ENCODE data around the gene LCN12. TPM values are rescaled to one million over a fixed set of nuclear protein-coding genes. Genes with fewer than 3 reads are reported as not detected.

The LCN12 gene
- total RNA-seq, 1 experiment from 2014 or later: 2.1 TPM

- Histone ChIP-seq H3K79me1 (ENCODE audit: insufficient read depth, low read depth, low read length, poor library complexity, severe bottlenecking) (no peaks in the 10 kb centered on the region), H3K4me2 (ENCODE audit: insufficient read depth, insufficient read length, low read length) (no peak overlapping the region), H3K79me2 (ENCODE audit: insufficient read depth, low read length) (no peaks in the 10 kb centered on the region), H4K91ac (ENCODE audit: insufficient read length, low read depth, low read length) (no peak overlapping the region), H3T11ph (ENCODE audit: low read length) (no peak overlapping the region), H4K20me1 (ENCODE audit: control insufficient read depth, insufficient read depth, insufficient read length) (no peaks in the 10 kb centered on the region), H2AFZ (ENCODE audit: low read length) (no peak overlapping the region), H2BK20ac (ENCODE audit: low read depth, low read length, poor library complexity, severe bottlenecking) (no peak overlapping the region), H2BK5ac (ENCODE audit: insufficient read length, low read length) (no peak overlapping the region), H3K56ac (ENCODE audit: insufficient read length, low read depth, low read length) (no peak overlapping the region), H3K9me3 (ENCODE audit: control insufficient read depth, low read depth, low read length) (no peaks in the 10 kb centered on the region), H2BK120ac (ENCODE audit: low read depth, low read length, poor library complexity, severe bottlenecking) (no peak overlapping the region), H4K5ac (ENCODE audit: insufficient read length, low read depth, low read length) (no peak overlapping the region), H3K14ac (ENCODE audit: insufficient read depth, low read length) (no peak overlapping the region), H3K9ac (ENCODE audit: extremely low read depth, insufficient read length, low read length) (no peak overlapping the region), H3K23ac (ENCODE audit: insufficient read length, low read depth, low read length) (no peak overlapping the region), H2BK12ac (ENCODE audit: insufficient read length, low read depth, low read length) (no peak overlapping the region), H3K27ac (ENCODE audit: insufficient read length, low read depth, low read length) (no peak overlapping the region), H3K27me3 (ENCODE audit: insufficient read depth, low read length) (no peaks in the 10 kb centered on the region), H2AK5ac (ENCODE audit: insufficient read length, low read length) (no peak overlapping the region), H3K4me1 (ENCODE audit: insufficient read depth, low read length) (no peaks in the 10 kb centered on the region; the same call in 1 of the 2 replicates), H3K4ac (ENCODE audit: low read depth, low read length) (no peak overlapping the region), H3K23me2 (ENCODE audit: insufficient read length, low read depth, low read length, poor library complexity, severe bottlenecking) (no peaks in the 10 kb centered on the region), H4K8ac (replicated peaks; ENCODE audit: insufficient read length, low read depth, low read length) (no peak overlapping the region), H2BK15ac (ENCODE audit: low read depth, low read length) (no peak overlapping the region), H3K18ac (ENCODE audit: insufficient read length, low read depth, low read length) (no peak overlapping the region)
- H3K27me3 Mint-ChIP-seq (ENCODE audit: low read depth): no peaks in the 10 kb centered on the region
- H3K4me1 Mint-ChIP-seq: peaks cover 3 to 13% of the 10 kb centered on the region in 2 experiments
- TF ChIP-seq CTCF (conservative IDR thresholded peaks at IDR 0.05): no peak
- DNase-seq: no peak
- H3K4me3 Mint-ChIP-seq: no peak overlapping the region
- whole genome bisulfite sequencing (ENCODE audit: extremely low coverage, insufficient read length, low lambda C conversion rate): no CpG with 5 or more reads among the region's 2 CpGs
- peaks cover 21 to 68% (median 31%) of the 10 kb centered on the region in 3 experiments for H3K36me3 Mint-ChIP-seq (ENCODE audit: insufficient read depth in 1 of 3, low read depth in 3 of 3)
- no peaks in the 10 kb centered on the region for H3K9me3 Mint-ChIP-seq
- H3K27ac Mint-ChIP-seq: no peak overlapping the region
Observed at GRCh38 chr9:136931611-136932130, 20.4 kb upstream of the LCN12 start.
